Measurements from ENCODE around the gene CLASRP. TPM values are rescaled to one million over a fixed set of nuclear protein-coding genes. Genes with fewer than 3 reads are reported as not detected.

The CLASRP gene
- total and polyA plus RNA-seq, 2 of the 8 experiments (the other 6 are each of a cell fraction or from before 2014, with no cell fraction given) = 22.3 to 71.7 TPM

- no peak overlapping the region for H3K18ac ChIP-seq (ENCODE audit: extremely low read depth, low read length)
- peak overlapping the region; percentile 53; the same call in 1 of the 2 replicates for H2AK5ac ChIP-seq (ENCODE audit: low read depth, low read length)
- no peak overlapping the region for H3K23ac ChIP-seq (ENCODE audit: insufficient read length)
- no peak overlapping the region for H2BK15ac ChIP-seq (ENCODE audit: low read length)
- no peak overlapping the region for H2BK12ac ChIP-seq (ENCODE audit: low read depth, low read length)
- no peak overlapping the region for H2AFZ ChIP-seq (ENCODE audit: low read length)
- no peak overlapping the region for H2BK20ac ChIP-seq (ENCODE audit: low read length)
- POLR2A ChIA-PET (ENCODE audit: partially characterized antibody) = interaction anchor here (0.7 to 8.4 kb wide), 9 partner anchors 9 to 46 kb away, joined by 3 to 70 read pairs (median 3); partner anchors contain the start of genes GEMIN7 and PPP1R37
- FAIRE-seq = no peak
- CTCF ChIA-PET (ENCODE audit: partially characterized antibody) = interaction anchor here (1.0 to 8.3 kb wide), 11 partner anchors 9 to 146 kb away, joined by 3 to 57 read pairs (median 4); partner anchors contain the start of gene PPP1R37
- no peaks in the 10 kb centered on the region for H3K9me3 ChIP-seq (ENCODE audit: insufficient read depth in 2 of 2, low read depth in 1 of 2, low read length in 1 of 2)
- DNase-seq (ENCODE audit: low read depth in 1 of 2, low spot score in 2 of 2) = no peak
- no peak overlapping the region; a peak in 1 of 7 replicates for H3K9ac ChIP-seq (replicated peaks in 1 of 4; ENCODE audit: extremely low read depth in 1 of 4, low read depth in 3 of 4, low read length in 3 of 4)
- no peaks in the 10 kb centered on the region for H3K23me2 ChIP-seq (ENCODE audit: low read depth, low read length)
- no peak overlapping the region for H3K4me3 ChIP-seq (ENCODE audit: extremely low read depth in 1 of 4, insufficient read depth in 2 of 4, low read depth in 3 of 4, low read length in 4 of 4)
- H3K56ac ChIP-seq (replicated peaks; ENCODE audit: insufficient read length, low read depth, low read length) = no peak overlapping the region
- no peak overlapping the region for H4K91ac ChIP-seq (replicated peaks; ENCODE audit: insufficient read length, low read length)
- no peak overlapping the region for H4K5ac ChIP-seq (ENCODE audit: insufficient read length, low read depth, low read length)
- WGBS, 2 experiments (ENCODE audit: extremely low coverage in 1 of 2, insufficient coverage in 1 of 2, insufficient read length in 1 of 2, insufficient replicate concordance in 2 of 2, low coverage in 1 of 2, low lambda C conversion rate in 2 of 2, missing lambda C conversion rate in 1 of 2) = 87% methylated on average over 22 of the region's 26 CpGs; no CpG with 5 or more reads in 1 of the 2 experiments
- H3K79me2 ChIP-seq (ENCODE audit: control insufficient read depth in 1 of 2, insufficient read depth in 2 of 2, low read length in 2 of 2) = peaks cover 8 to 89% of the 10 kb centered on the region in 2 experiments
- no peak overlapping the region for H3K14ac ChIP-seq (ENCODE audit: insufficient read length)
- no peak overlapping the region for H2BK120ac ChIP-seq (replicated peaks; ENCODE audit: low read depth, low read length)
- H3K79me1 ChIP-seq (ENCODE audit: low read depth, low read length) = peaks cover 57% of the 10 kb centered on the region
- H2BK5ac ChIP-seq (ENCODE audit: low read depth, low read length) = no peak overlapping the region
- peaks cover 54 to 59% of the 10 kb centered on the region in 2 experiments for H4K20me1 ChIP-seq (replicated peaks in 1 of 2; ENCODE audit: control insufficient read depth in 1 of 2, insufficient read depth in 2 of 2, low read length in 2 of 2)
- H3K27me3 ChIP-seq (replicated peaks in 1 of 4; ENCODE audit: control insufficient read depth in 3 of 4, extremely low read depth in 1 of 4, insufficient read depth in 3 of 4, low read length in 3 of 4) = no peaks in the 10 kb centered on the region
- H3K4me1 ChIP-seq (replicated peaks in 1 of 4; ENCODE audit: control insufficient read depth in 3 of 4, insufficient read depth in 4 of 4, low read length in 3 of 4) = peaks cover 0 to 22% (median 7%) of the 10 kb centered on the region in 4 experiments; a peak in 6 of 7 replicates
- no peak overlapping the region for H3K4ac ChIP-seq (replicated peaks; ENCODE audit: insufficient read length, low read depth, low read length)
- no peak overlapping the region for H4K8ac ChIP-seq (ENCODE audit: extremely low read depth, insufficient read depth, low read length)
- no peak overlapping the region for H3K27ac ChIP-seq (ENCODE audit: low read depth, low read length)
- H3K4me2 ChIP-seq (ENCODE audit: insufficient read depth in 1 of 2, low read depth in 2 of 2, low read length in 2 of 2) = peak overlapping the region in 1 of 2 experiments; percentile 8; a peak in 1 of 4 replicates
- no peaks in the 10 kb centered on the region; a peak in 2 of 8 replicates for H3K36me3 ChIP-seq (ENCODE audit: control insufficient read depth in 2 of 4, insufficient read depth in 4 of 4, low read length in 3 of 4)
- no peak for TF ChIP-seq RBBP5 (IDR thresholded peaks at IDR 0.05; ENCODE audit: borderline replicate concordance, low read depth, low read length)
- TF ChIP-seq TEAD4 (IDR thresholded peaks at IDR 0.05; ENCODE audit: low read depth, low read length) = no peak
- TF ChIP-seq SAP30 (IDR thresholded peaks at IDR 0.05; ENCODE audit: insufficient read depth, insufficient replicate concordance, low read length) = no peak
- no peak for TF ChIP-seq PHF8 (conservative IDR thresholded peaks at IDR 0.05; ENCODE audit: low read depth, low read length)
- no peak for TF ChIP-seq JUN (IDR thresholded peaks at IDR 0.05; ENCODE audit: low read depth, low read length)
These were observed 64.9 kb downstream of the CLASRP start for GRCh38 chr19:45103508-45104319.

Measured in H1 (cell line).